IMR-90 (cell line): ENCODE measurements around the gene TRIM40. TPM values are rescaled to one million over a fixed set of nuclear protein-coding genes. Genes with fewer than 3 reads are reported as not detected.

Experiments used
- ATAC-seq: fragments of 200-7000 bp; cut with Tn5 transposase; 2 replicates; pipeline ENCODE4 v1.9.1; 2020; ENCODE audit warnings: low read depth, mild to moderate bottlenecking, moderate library complexity
- BruUV-seq: library from RNA; stranded (reverse); fragments of 400-500 nt; replicated peaks from 2 replicates; lab custom pipeline; 2021; lab: Mats Ljungman, UMichigan
- CTCF ChIA-PET: fragments of 300-600 bp; formaldehyde crosslinking; extraction: SDS; loops from one replicate; lab custom pipeline; 2021; ENCODE audit warnings: antibody characterized with exemption; lab: Yijun Ruan, JAX
- POLR2A ChIA-PET: fragments of 300-600 bp; sonication (Branson Sonifier 250); formaldehyde crosslinking; loops from one replicate; lab custom pipeline; 2022; ENCODE audit warnings: antibody characterized with exemption; ENCODE audit not compliant: unreplicated experiment; lab: Charles Lee
- DNase-seq: peaks from one replicate; pipeline ENCODE4 v3.0.0; 2013
- H2AFZ ChIP-seq: replicated peaks from 2 replicates; pipeline ENCODE3; 2013; ENCODE audit warnings: low read length, mild to moderate bottlenecking; ENCODE audit not compliant: poor library complexity
- H2AK5ac ChIP-seq: 2 replicates; pipeline ENCODE4 v1.6.1; 2013; ENCODE audit warnings: low read depth, low read length, inconsistent platforms
- H2AK9ac ChIP-seq: replicated peaks from 2 replicates; pipeline ENCODE3; 2013; ENCODE audit warnings: mild to moderate bottlenecking, low read depth, low read length, moderate library complexity; ENCODE audit not compliant: poor library complexity
- H2BK120ac ChIP-seq: 2 replicates; pipeline ENCODE4 v1.6.1; 2013; ENCODE audit warnings: low read depth, low read length, inconsistent platforms
- H2BK15ac ChIP-seq: 3 replicates; pipeline ENCODE4 v1.6.1; 2013; ENCODE audit warnings: low read depth, low read length, inconsistent platforms
- H2BK20ac ChIP-seq: 2 replicates; pipeline ENCODE4 v1.6.1; 2013; ENCODE audit warnings: low read depth, mild to moderate bottlenecking, inconsistent platforms, low read length, moderate library complexity
- H2BK5ac ChIP-seq: 2 replicates; pipeline ENCODE4 v1.6.1; 2013; ENCODE audit warnings: mild to moderate bottlenecking, low read depth, low read length, inconsistent platforms; ENCODE audit not compliant: poor library complexity, severe bottlenecking
- H3K14ac ChIP-seq: replicated peaks from 2 replicates; pipeline ENCODE4 v1.6.1; 2013; ENCODE audit warnings: low read depth, low read length, inconsistent platforms
- H3K18ac ChIP-seq: 2 replicates; pipeline ENCODE4 v1.6.1; 2013; ENCODE audit warnings: low read depth, low read length, control low read depth
- H3K23ac ChIP-seq: 2 replicates; pipeline ENCODE4 v1.6.1; 2013; ENCODE audit warnings: low read depth, low read length, inconsistent platforms
- H3K27ac ChIP-seq: 2 replicates; pipeline ENCODE4 v1.5.1; 2013; ENCODE audit warnings: mild to moderate bottlenecking, control low read depth, low read length; ENCODE audit not compliant: insufficient read depth
- H3K27me3 ChIP-seq: 2 replicates; pipeline ENCODE4 v1.6.1; 2013; ENCODE audit warnings: low read length; ENCODE audit not compliant: control insufficient read depth, insufficient read depth
- H3K36me3 ChIP-seq: 2 replicates; pipeline ENCODE4 v1.6.1; 2013; ENCODE audit warnings: low read length, mixed read lengths; ENCODE audit not compliant: control insufficient read depth, insufficient read depth
- H3K4ac ChIP-seq: 2 replicates; pipeline ENCODE4 v1.6.1; 2013; ENCODE audit warnings: low read depth, low read length, inconsistent platforms
- H3K4me1 ChIP-seq: 2 replicates; pipeline ENCODE4 v1.6.1; 2013; ENCODE audit warnings: low read length, mixed read lengths; ENCODE audit not compliant: control insufficient read depth, insufficient read depth
- H3K4me2 ChIP-seq: 2 replicates; pipeline ENCODE4 v1.6.1; 2013; ENCODE audit warnings: low read depth, mild to moderate bottlenecking, control low read depth, low read length, moderate library complexity
- H3K4me3 ChIP-seq: 2 replicates; pipeline ENCODE4 v1.5.1; 2013; ENCODE audit warnings: low read depth, mild to moderate bottlenecking, control low read depth, low read length, moderate library complexity; ENCODE audit not compliant: insufficient read depth
- H3K56ac ChIP-seq: 2 replicates; pipeline ENCODE4 v1.6.1; 2013; ENCODE audit warnings: low read length, inconsistent platforms; ENCODE audit not compliant: insufficient read depth; ENCODE audit errors: extremely low read depth
- H3K79me1 ChIP-seq, 2 experiments: 2 replicates each; pipeline ENCODE4 v1.6.1; 2013; ENCODE audit warnings: low read length in 2 of 2, inconsistent platforms in 1 of 2, low read depth in 1 of 2
- H3K9ac ChIP-seq: 2 replicates; pipeline ENCODE4 v1.6.1; 2013; ENCODE audit warnings: low read depth, low read length, control low read depth
- H3K9me1 ChIP-seq: 2 replicates; pipeline ENCODE4 v1.6.1; 2013; ENCODE audit warnings: low read length, inconsistent platforms; ENCODE audit not compliant: insufficient read depth
- H3K9me3 ChIP-seq: 2 replicates; pipeline ENCODE4 v1.6.1; 2013; ENCODE audit warnings: low read length; ENCODE audit not compliant: control insufficient read depth, insufficient read depth
- H4K20me1 ChIP-seq: 2 replicates; pipeline ENCODE4 v1.6.1; 2013; ENCODE audit warnings: low read length, inconsistent platforms; ENCODE audit not compliant: insufficient read depth
- H4K5ac ChIP-seq: 2 replicates; pipeline ENCODE4 v1.6.1; 2013; ENCODE audit warnings: mild to moderate bottlenecking, low read depth, low read length, control low read depth
- H4K8ac ChIP-seq, 2 experiments: 2 replicates each; pipeline ENCODE4 v1.6.1; 2013; ENCODE audit warnings: low read depth in 2 of 2, low read length in 2 of 2, control low read depth in 1 of 2, inconsistent platforms in 1 of 2
- H4K91ac ChIP-seq: 2 replicates; pipeline ENCODE4 v1.6.1; 2013; ENCODE audit warnings: low read depth, low read length, inconsistent platforms; ENCODE audit not compliant: insufficient read depth
- BHLHE40 ChIP-seq: fragments of 150-350 bp; IDR thresholded peaks from 2 replicates; pipeline ENCODE4 v1.6.1; 2016; ENCODE audit warnings: mild to moderate bottlenecking, low read depth, low read length
- CEBPB ChIP-seq: IDR thresholded peaks from 2 replicates; pipeline ENCODE4 v1.6.1; 2012; ENCODE audit warnings: low read depth, low read length, improper control_type of control experiment
- CHD1 ChIP-seq: IDR thresholded peaks from 2 replicates; pipeline ENCODE4 v1.6.1; 2012; ENCODE audit warnings: low read depth, low read length, improper control_type of control experiment
- FOS ChIP-seq: fragments of 150-350 bp; IDR thresholded peaks from 2 replicates; pipeline ENCODE4 v1.6.1; 2016; ENCODE audit warnings: low read depth, low read length
- MAFK ChIP-seq: IDR thresholded peaks from 2 replicates; pipeline ENCODE4 v1.6.1; 2012; ENCODE audit warnings: low read depth, low read length, improper control_type of control experiment
- MAZ ChIP-seq: IDR thresholded peaks from 2 replicates; pipeline ENCODE4 v1.6.1; 2012; ENCODE audit warnings: low read depth, mild to moderate bottlenecking, low read length, improper control_type of control experiment, moderate library complexity, borderline replicate concordance
- MXI1 ChIP-seq: IDR thresholded peaks from 2 replicates; pipeline ENCODE4 v1.6.1; 2012; ENCODE audit warnings: low read depth, mild to moderate bottlenecking, low read length, moderate library complexity, borderline replicate concordance
- NFE2L2 ChIP-seq: fragments of 150-350 bp; IDR thresholded peaks from 2 replicates; pipeline ENCODE4 v1.6.1; 2016; ENCODE audit warnings: low read depth, mild to moderate bottlenecking, low read length
- POLR2A ChIP-seq: IDR thresholded peaks from 2 replicates; pipeline ENCODE4 v1.6.1; 2012; ENCODE audit warnings: mild to moderate bottlenecking, low read depth, low read length
- RAD21 ChIP-seq: IDR thresholded peaks from 2 replicates; pipeline ENCODE4 v1.6.1; 2012; ENCODE audit warnings: low read length, improper control_type of control experiment
- RCOR1 ChIP-seq: IDR thresholded peaks from 2 replicates; pipeline ENCODE4 v1.6.1; 2012; ENCODE audit warnings: mild to moderate bottlenecking, low read length, improper control_type of control experiment; ENCODE audit not compliant: insufficient replicate concordance
- RFX5 ChIP-seq: IDR thresholded peaks from 2 replicates; pipeline ENCODE4 v1.8.0; 2012; ENCODE audit warnings: low read depth, mild to moderate bottlenecking, low read length, moderate library complexity
- SMC3 ChIP-seq: fragments of 150-350 bp; IDR thresholded peaks from 2 replicates; pipeline ENCODE4 v1.6.1; 2016; ENCODE audit warnings: low read depth, mild to moderate bottlenecking, antibody characterized with exemption, low read length, moderate library complexity
- WGBS, 2 experiments: methylation state at CpG; one replicate each; pipeline versions ENCODE4 v1.1.5 to v1.1.7; 2013; ENCODE audit warnings: missing lambda C conversion rate in 2 of 2; ENCODE audit not compliant: insufficient read length in 1 of 2; ENCODE audit errors: extremely low coverage in 2 of 2; 5-methylcytosine and 5-hydroxymethylcytosine counted together
- dilution Hi-C: fragments of 300-500 bp; cut with HindIII; formaldehyde crosslinking; loops from one replicate; pipeline ENCODE4 v1.14.3; 2018; ENCODE audit warnings: low sequenced_read_pairs; ENCODE audit not compliant: unreplicated experiment
- in situ Hi-C: fragments of 300-500 bp; cut with MboI; formaldehyde crosslinking; loops from 3 replicates; pipeline ENCODE4 v1.14.3; 2019; ENCODE audit warnings: low sequenced_read_pairs, inconsistent platforms, mixed read lengths
- intact Hi-C: fragments of 100-400 bp; cut with micrococcal nuclease; formaldehyde crosslinking; loops from 2 replicates; pipeline ENCODE4 v1.10.0; 2022
- polyA plus RNA-seq, 3 experiments: library from polyadenylated mRNA; depleted of rRNA; stranded (reverse); fragments of >200 nt; gene quantifications; 2 replicates each; pipeline ENCODE4 v1.2.3, GENCODE V29; 2012; ENCODE audit warnings: low replicate concordance in 1 of 3
- total RNA-seq: library from RNA; depleted of rRNA; stranded (reverse); fragments of >200 nt; gene quantifications from 2 replicates; pipeline ENCODE4 v1.2.3, GENCODE V29; 2012
- TF ChIP-seq, protein P1 (sequence below): conservative IDR thresholded peaks from 2 replicates; pipeline ENCODE4 v1.5.1; 2012; ENCODE audit warnings: mild to moderate bottlenecking, low read depth, low read length, improper control_type of control experiment
- TF ChIP-seq, protein P2 (sequence below): fragments of 150-350 bp; IDR thresholded peaks from 2 replicates; pipeline ENCODE4 v1.6.1; 2017; ENCODE audit warnings: mild to moderate bottlenecking, antibody characterized with exemption, low read length, low read depth
- TF ChIP-seq, protein P3 (sequence below): fragments of 150-350 bp; IDR thresholded peaks from 2 replicates; pipeline ENCODE4 v1.6.1; 2016; ENCODE audit warnings: low read depth, mild to moderate bottlenecking, low read length, moderate library complexity, borderline replicate concordance

The TRIM40 gene
- total and polyA plus RNA-seq, 2 of the 4 experiments (the other 2 are of a cell fraction): not detected

DNA sequence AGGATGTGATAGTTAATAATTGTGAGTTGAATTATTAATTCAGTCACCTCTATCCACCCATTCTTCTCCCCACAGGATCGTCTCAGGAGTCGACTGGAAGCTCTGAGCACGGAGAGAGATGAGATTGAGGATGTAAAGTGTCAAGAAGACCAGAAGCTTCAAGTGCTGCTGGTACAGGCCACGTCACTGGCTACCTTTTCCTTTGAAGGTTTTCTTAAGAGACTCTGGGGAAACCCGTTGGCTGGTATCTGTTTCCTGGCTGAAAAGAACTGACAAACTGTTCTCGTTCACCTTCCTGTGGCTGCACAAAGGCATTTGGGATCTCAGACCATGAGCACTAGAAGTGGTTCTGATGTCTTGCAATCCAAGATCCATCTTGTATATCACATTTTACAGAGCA lies 31.2 kb downstream of the TRIM40 start:
- no peak for ATAC-seq
- no peak overlapping the region for H2BK5ac ChIP-seq
- no peak overlapping the region for H3K14ac ChIP-seq
- no peak overlapping the region for H2BK120ac ChIP-seq
- no peak overlapping the region for H3K27ac ChIP-seq
- no peak overlapping the region for H3K4me2 ChIP-seq
- BruUV-seq: no TSS peak
- no peak overlapping the region for H3K4me3 ChIP-seq
- H2AK9ac ChIP-seq: no peak overlapping the region
- in situ Hi-C loops: no loop called here
- H4K8ac ChIP-seq: no peak overlapping the region
- H2BK20ac ChIP-seq: no peak overlapping the region
- H3K4ac ChIP-seq: no peak overlapping the region
- H2AFZ ChIP-seq: no peak overlapping the region
- no peaks in the 10 kb centered on the region for H3K9me3 ChIP-seq
- ChIA-PET POLR2A (no interaction called here), CTCF (no interaction called here)
- H4K20me1 ChIP-seq: no peaks in the 10 kb centered on the region
- H4K91ac ChIP-seq: no peak overlapping the region
- H3K9ac ChIP-seq: no peak overlapping the region
- H3K56ac ChIP-seq: no peak overlapping the region
- no peak overlapping the region for H2BK15ac ChIP-seq
- H3K18ac ChIP-seq: no peak overlapping the region
- no peaks in the 10 kb centered on the region for H3K9me1 ChIP-seq
- no peaks in the 10 kb centered on the region for H3K36me3 ChIP-seq
- no peaks in the 10 kb centered on the region for H3K4me1 ChIP-seq
- dilution Hi-C loops: no loop called here
- TF ChIP-seq POLR2A: no peak
- TF ChIP-seq, protein P1, sequence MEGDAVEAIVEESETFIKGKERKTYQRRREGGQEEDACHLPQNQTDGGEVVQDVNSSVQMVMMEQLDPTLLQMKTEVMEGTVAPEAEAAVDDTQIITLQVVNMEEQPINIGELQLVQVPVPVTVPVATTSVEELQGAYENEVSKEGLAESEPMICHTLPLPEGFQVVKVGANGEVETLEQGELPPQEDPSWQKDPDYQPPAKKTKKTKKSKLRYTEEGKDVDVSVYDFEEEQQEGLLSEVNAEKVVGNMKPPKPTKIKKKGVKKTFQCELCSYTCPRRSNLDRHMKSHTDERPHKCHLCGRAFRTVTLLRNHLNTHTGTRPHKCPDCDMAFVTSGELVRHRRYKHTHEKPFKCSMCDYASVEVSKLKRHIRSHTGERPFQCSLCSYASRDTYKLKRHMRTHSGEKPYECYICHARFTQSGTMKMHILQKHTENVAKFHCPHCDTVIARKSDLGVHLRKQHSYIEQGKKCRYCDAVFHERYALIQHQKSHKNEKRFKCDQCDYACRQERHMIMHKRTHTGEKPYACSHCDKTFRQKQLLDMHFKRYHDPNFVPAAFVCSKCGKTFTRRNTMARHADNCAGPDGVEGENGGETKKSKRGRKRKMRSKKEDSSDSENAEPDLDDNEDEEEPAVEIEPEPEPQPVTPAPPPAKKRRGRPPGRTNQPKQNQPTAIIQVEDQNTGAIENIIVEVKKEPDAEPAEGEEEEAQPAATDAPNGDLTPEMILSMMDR: no peak
- TF ChIP-seq SMC3: no peak
- no peak for TF ChIP-seq MXI1
- TF ChIP-seq, protein P2, sequence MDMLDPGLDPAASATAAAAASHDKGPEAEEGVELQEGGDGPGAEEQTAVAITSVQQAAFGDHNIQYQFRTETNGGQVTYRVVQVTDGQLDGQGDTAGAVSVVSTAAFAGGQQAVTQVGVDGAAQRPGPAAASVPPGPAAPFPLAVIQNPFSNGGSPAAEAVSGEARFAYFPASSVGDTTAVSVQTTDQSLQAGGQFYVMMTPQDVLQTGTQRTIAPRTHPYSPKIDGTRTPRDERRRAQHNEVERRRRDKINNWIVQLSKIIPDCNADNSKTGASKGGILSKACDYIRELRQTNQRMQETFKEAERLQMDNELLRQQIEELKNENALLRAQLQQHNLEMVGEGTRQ: no peak
- TF ChIP-seq RAD21: no peak
- no peak for TF ChIP-seq BHLHE40
- no peak for TF ChIP-seq CEBPB
- no peak for TF ChIP-seq RFX5
- TF ChIP-seq MAFK: no peak
- TF ChIP-seq FOS: no peak
- TF ChIP-seq RCOR1: no peak
- no peak for TF ChIP-seq NFE2L2
- TF ChIP-seq, protein P3, sequence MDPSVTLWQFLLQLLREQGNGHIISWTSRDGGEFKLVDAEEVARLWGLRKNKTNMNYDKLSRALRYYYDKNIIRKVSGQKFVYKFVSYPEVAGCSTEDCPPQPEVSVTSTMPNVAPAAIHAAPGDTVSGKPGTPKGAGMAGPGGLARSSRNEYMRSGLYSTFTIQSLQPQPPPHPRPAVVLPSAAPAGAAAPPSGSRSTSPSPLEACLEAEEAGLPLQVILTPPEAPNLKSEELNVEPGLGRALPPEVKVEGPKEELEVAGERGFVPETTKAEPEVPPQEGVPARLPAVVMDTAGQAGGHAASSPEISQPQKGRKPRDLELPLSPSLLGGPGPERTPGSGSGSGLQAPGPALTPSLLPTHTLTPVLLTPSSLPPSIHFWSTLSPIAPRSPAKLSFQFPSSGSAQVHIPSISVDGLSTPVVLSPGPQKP: no peak
- TF ChIP-seq MAZ: no peak
- no peak for TF ChIP-seq CHD1
- no peaks in the 10 kb centered on the region for H3K79me1 ChIP-seq
- no peak for DNase-seq
- no peak overlapping the region for H2AK5ac ChIP-seq
- intact Hi-C loops: no loop called here
- H3K23ac ChIP-seq: no peak overlapping the region
- 35% methylated on average over 2 of the region's 6 CpGs; no CpG with 5 or more reads in 1 of the 2 experiments for WGBS, 2 experiments
- no peak overlapping the region for H4K5ac ChIP-seq
- peaks cover 55% of the 10 kb centered on the region for H3K27me3 ChIP-seq
